SK-N-SH (cell line): Measurements from ENCODE around the gene SCN11A. TPM values are rescaled to one million over a fixed set of nuclear protein-coding genes. Genes with fewer than 3 reads are reported as not detected.

Experiments used
- CTCF ChIA-PET: fragments of 300-600, 350-600 bp; formaldehyde crosslinking; extraction: SDS; loops from one replicate; lab custom pipeline; 2021; lab: Yijun Ruan, JAX
- POLR2A ChIA-PET: fragments of 350-600 bp; sonication (Branson Sonifier 250); formaldehyde crosslinking; extraction: SDS; loops from one replicate; lab custom pipeline; 2020; ENCODE audit warnings: antibody characterized with exemption, inconsistent platforms; lab: Yijun Ruan, JAX
- DNase-seq: peaks from one replicate; pipeline ENCODE4 v3.0.0; 2012
- H2AFZ ChIP-seq: fragments of 200-600 bp; sonication (generic); 2 replicates; pipeline ENCODE4 v1.8.1; 2016; ENCODE audit warnings: antibody characterized with exemption, mild to moderate bottlenecking, low read depth
- H3F3A ChIP-seq: fragments of 200-600 bp; sonication (generic); replicated peaks from 2 replicates; pipeline ENCODE3; 2016; ENCODE audit warnings: antibody characterized with exemption, mild to moderate bottlenecking; ENCODE audit not compliant: insufficient read depth
- H3K27ac ChIP-seq, 2 experiments: fragments of 200-500 bp in 1 of 2; fragments of 200-600 bp in 1 of 2; sonication (Bioruptor generic) in 1 of 2; sonication (generic), shearing (Covaris generic) in 1 of 2; 2 replicates each; pipeline versions ENCODE4 v1.5.1 to v1.6.1; 2014 to 2016; ENCODE audit warnings: low read depth in 2 of 2, inconsistent platforms in 1 of 2, low read length in 1 of 2, mild to moderate bottlenecking in 1 of 2, mixed read lengths in 1 of 2
- H3K27me3 ChIP-seq: fragments of 200-600 bp; sonication (generic), shearing (Covaris generic); 2 replicates; pipeline ENCODE4 v1.6.1; 2016; ENCODE audit warnings: mixed run types; ENCODE audit not compliant: insufficient read depth
- H3K36me3 ChIP-seq, 2 experiments: fragments of 200-500 bp in 1 of 2; fragments of 200-600 bp in 1 of 2; sonication (Bioruptor generic) in 1 of 2; sonication (generic) in 1 of 2; replicated peaks in 1 of 2; 2 replicates each; pipeline versions ENCODE3 to v1.5.1; 2014 to 2016; ENCODE audit warnings: low read length in 1 of 2, mild to moderate bottlenecking in 1 of 2; ENCODE audit not compliant: insufficient read depth in 2 of 2, control insufficient read depth in 1 of 2
- H3K4me1 ChIP-seq, 2 experiments: fragments of 200-500 bp in 1 of 2; fragments of 200-600 bp in 1 of 2; sonication (Bioruptor generic) in 1 of 2; sonication (generic), shearing (Covaris generic) in 1 of 2; 2 replicates each; pipeline versions ENCODE4 v1.5.1 to v1.6.1; 2014 to 2016; ENCODE audit warnings: low read depth in 1 of 2, low read length in 1 of 2, mixed run types in 1 of 2; ENCODE audit not compliant: insufficient read depth in 2 of 2, control insufficient read depth in 1 of 2
- H3K4me2 ChIP-seq: fragments of 200-600 bp; sonication (generic), shearing (Covaris generic); 2 replicates; pipeline ENCODE4 v1.6.1; 2017; ENCODE audit warnings: mixed run types
- H3K4me3 ChIP-seq, 2 experiments: fragments of 200-500 bp in 1 of 2; fragments of 200-600 bp in 1 of 2; sonication (Bioruptor generic) in 1 of 2; sonication (generic), shearing (Covaris generic) in 1 of 2; 2 replicates each; pipeline versions ENCODE4 v1.5.1 to v1.8.1; 2014 to 2016; ENCODE audit warnings: low read depth in 2 of 2, inconsistent platforms in 1 of 2, low read length in 1 of 2, mild to moderate bottlenecking in 1 of 2, mixed read lengths in 1 of 2, moderate library complexity in 1 of 2
- H3K79me2 ChIP-seq: fragments of 200-600 bp; sonication (generic); 2 replicates; pipeline ENCODE4 v1.8.1; 2017; ENCODE audit warnings: mild to moderate bottlenecking; ENCODE audit not compliant: insufficient read depth
- H3K9ac ChIP-seq: fragments of 200-600 bp; sonication (generic); 2 replicates; pipeline ENCODE4 v1.6.1; 2017; ENCODE audit warnings: mixed run types
- H3K9me2 ChIP-seq: fragments of 200-600 bp; sonication (generic); 2 replicates; pipeline ENCODE4 v1.6.1; 2017; ENCODE audit warnings: mixed run types
- H3K9me3 ChIP-seq: fragments of 200-600 bp; sonication (generic); 2 replicates; pipeline ENCODE4 v1.6.1; 2017; ENCODE audit warnings: mixed run types, mild to moderate bottlenecking, moderate library complexity
- H4K20me1 ChIP-seq: fragments of 200-600 bp; sonication (generic); 2 replicates; pipeline ENCODE4 v1.6.1; 2017; ENCODE audit warnings: mild to moderate bottlenecking, mixed run types; ENCODE audit not compliant: insufficient read depth
- CHD2 ChIP-seq: fragments of 150-350 bp; IDR thresholded peaks from 2 replicates; pipeline ENCODE4 v1.6.1; 2018; ENCODE audit warnings: low read length; ENCODE audit not compliant: partially characterized antibody
- ELF1 ChIP-seq: IDR thresholded peaks from 2 replicates; pipeline ENCODE4 v1.4.0; 2012
- FOSL2 ChIP-seq: IDR thresholded peaks from 2 replicates; pipeline ENCODE4 v1.4.0; 2012; ENCODE audit warnings: low read depth, mild to moderate bottlenecking, moderate library complexity, borderline replicate concordance
- FOXM1 ChIP-seq: IDR thresholded peaks from 2 replicates; pipeline ENCODE4 v1.4.0; 2012; ENCODE audit warnings: low read depth, mild to moderate bottlenecking
- GABPA ChIP-seq: IDR thresholded peaks from 2 replicates; pipeline ENCODE4 v1.4.0; 2012; ENCODE audit warnings: low read depth, mild to moderate bottlenecking
- MAX ChIP-seq: IDR thresholded peaks from 2 replicates; pipeline ENCODE4 v1.4.0; 2012; ENCODE audit warnings: low read depth
- NFIC ChIP-seq: IDR thresholded peaks from 2 replicates; pipeline ENCODE4 v1.4.0; 2012; ENCODE audit warnings: borderline replicate concordance
- POLR2AphosphoS5 ChIP-seq: IDR thresholded peaks from 2 replicates; pipeline ENCODE4 v1.6.1; 2012; ENCODE audit warnings: low read depth, low read length
- RXRA ChIP-seq: IDR thresholded peaks from 2 replicates; pipeline ENCODE4 v1.4.0; 2012; ENCODE audit warnings: low read depth, mild to moderate bottlenecking, borderline replicate concordance
- TAF1 ChIP-seq: IDR thresholded peaks from 2 replicates; pipeline ENCODE4 v1.6.1; 2012; ENCODE audit warnings: low read depth, mild to moderate bottlenecking, low read length, moderate library complexity, borderline replicate concordance
- TCF12 ChIP-seq: IDR thresholded peaks from 2 replicates; pipeline ENCODE4 v1.4.0; 2012
- TEAD4 ChIP-seq: IDR thresholded peaks from 2 replicates; pipeline ENCODE4 v1.4.0; 2012; ENCODE audit warnings: mild to moderate bottlenecking, borderline replicate concordance; ENCODE audit not compliant: insufficient read depth
- USF1 ChIP-seq: IDR thresholded peaks from 2 replicates; pipeline ENCODE4 v1.4.0; 2012; ENCODE audit warnings: low read depth, borderline replicate concordance
- YY1 ChIP-seq: IDR thresholded peaks from 2 replicates; pipeline ENCODE4 v1.4.0; 2012; ENCODE audit warnings: low read depth, mild to moderate bottlenecking
- WGBS: methylation state at CpG from one replicate; pipeline ENCODE4 v1.1.6; 2017; ENCODE audit warnings: low lambda C conversion rate; 5-methylcytosine and 5-hydroxymethylcytosine counted together
- polyA plus RNA-seq, 3 experiments: library from polyadenylated mRNA; depleted of rRNA; stranded (reverse); fragments of >200 nt; gene quantifications; 2 replicates each; pipeline ENCODE4 v1.2.3, GENCODE V29; 2012
- TF ChIP-seq, protein P1 (sequence below): fragments of 150-350 bp; IDR thresholded peaks from 2 replicates; pipeline ENCODE4 v1.6.1; 2017; ENCODE audit warnings: antibody characterized with exemption, low read length, low read depth, borderline replicate concordance
- TF ChIP-seq, protein P2 (sequence below): fragments of 150-350 bp; IDR thresholded peaks from 2 replicates; pipeline ENCODE4 v1.6.1; 2016; ENCODE audit warnings: mild to moderate bottlenecking, low read depth, low read length
- TF ChIP-seq, protein P3 (sequence below): IDR thresholded peaks from 2 replicates; pipeline ENCODE4 v1.6.1; 2012; ENCODE audit warnings: mild to moderate bottlenecking, low read depth, low read length, moderate library complexity

SCN11A gene
- polyA plus RNA-seq, 1 of the 3 experiments (the other 2 are of a cell fraction), result 0.02 TPM

DNA sequence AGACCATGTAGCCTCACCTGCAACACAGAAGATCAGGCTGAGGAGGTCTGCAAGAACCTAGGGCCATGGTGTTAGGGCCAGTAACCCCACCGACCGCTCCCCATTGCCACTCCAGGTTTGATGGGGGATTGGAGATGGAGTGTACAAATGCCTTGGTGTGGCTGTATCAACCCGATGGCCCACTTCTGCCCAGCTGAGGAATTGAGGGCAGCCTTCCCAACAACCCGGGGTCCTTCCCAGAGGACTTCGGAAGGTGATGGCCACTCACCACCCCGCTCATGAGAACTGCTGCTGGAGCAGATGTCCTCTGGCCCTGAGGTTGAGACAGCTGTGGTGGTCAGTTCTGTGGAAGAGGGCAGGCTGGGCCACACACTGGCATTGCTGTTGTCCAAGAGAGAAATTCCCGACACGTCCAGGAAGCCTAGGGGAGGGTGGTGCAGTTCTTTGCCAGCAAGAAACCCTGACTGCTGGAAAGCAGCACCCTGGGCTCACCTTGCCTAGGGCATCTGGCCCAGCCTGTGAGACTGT is 46.8 kb upstream of the SCN11A start (continued):
- TF ChIP-seq USF1, result no peak
- no peak for TF ChIP-seq FOSL2
- no peak for TF ChIP-seq CHD2
- TF ChIP-seq YY1, result no peak
- TF ChIP-seq, protein P1, sequence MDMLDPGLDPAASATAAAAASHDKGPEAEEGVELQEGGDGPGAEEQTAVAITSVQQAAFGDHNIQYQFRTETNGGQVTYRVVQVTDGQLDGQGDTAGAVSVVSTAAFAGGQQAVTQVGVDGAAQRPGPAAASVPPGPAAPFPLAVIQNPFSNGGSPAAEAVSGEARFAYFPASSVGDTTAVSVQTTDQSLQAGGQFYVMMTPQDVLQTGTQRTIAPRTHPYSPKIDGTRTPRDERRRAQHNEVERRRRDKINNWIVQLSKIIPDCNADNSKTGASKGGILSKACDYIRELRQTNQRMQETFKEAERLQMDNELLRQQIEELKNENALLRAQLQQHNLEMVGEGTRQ, result no peak
- no peak for TF ChIP-seq TEAD4
- TF ChIP-seq TAF1, result no peak
- TF ChIP-seq, protein P2, sequence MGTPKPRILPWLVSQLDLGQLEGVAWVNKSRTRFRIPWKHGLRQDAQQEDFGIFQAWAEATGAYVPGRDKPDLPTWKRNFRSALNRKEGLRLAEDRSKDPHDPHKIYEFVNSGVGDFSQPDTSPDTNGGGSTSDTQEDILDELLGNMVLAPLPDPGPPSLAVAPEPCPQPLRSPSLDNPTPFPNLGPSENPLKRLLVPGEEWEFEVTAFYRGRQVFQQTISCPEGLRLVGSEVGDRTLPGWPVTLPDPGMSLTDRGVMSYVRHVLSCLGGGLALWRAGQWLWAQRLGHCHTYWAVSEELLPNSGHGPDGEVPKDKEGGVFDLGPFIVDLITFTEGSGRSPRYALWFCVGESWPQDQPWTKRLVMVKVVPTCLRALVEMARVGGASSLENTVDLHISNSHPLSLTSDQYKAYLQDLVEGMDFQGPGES, result no peak
- no peak for TF ChIP-seq FOXM1
- TF ChIP-seq POLR2AphosphoS5, result no peak

GRCh38 chr3:39097716-39098472 is 46.1 kb upstream of the SCN11A start:
- POLR2A ChIA-PET, result no interaction called here
- H3K79me2 ChIP-seq, result peaks cover 12% of the 10 kb centered on the region; the same call in 1 of the 2 replicates
- 87% methylated on average over 3 of the region's 8 CpGs for WGBS
- no peaks in the 10 kb centered on the region for H3K27me3 ChIP-seq
- H3K4me1 ChIP-seq, result no peaks in the 10 kb centered on the region; a peak in 1 of 4 replicates
- no peak overlapping the region for H3K9ac ChIP-seq
- TF ChIP-seq GABPA, result no peak
- TF ChIP-seq NFIC, result no peak
- TF ChIP-seq, protein P3, sequence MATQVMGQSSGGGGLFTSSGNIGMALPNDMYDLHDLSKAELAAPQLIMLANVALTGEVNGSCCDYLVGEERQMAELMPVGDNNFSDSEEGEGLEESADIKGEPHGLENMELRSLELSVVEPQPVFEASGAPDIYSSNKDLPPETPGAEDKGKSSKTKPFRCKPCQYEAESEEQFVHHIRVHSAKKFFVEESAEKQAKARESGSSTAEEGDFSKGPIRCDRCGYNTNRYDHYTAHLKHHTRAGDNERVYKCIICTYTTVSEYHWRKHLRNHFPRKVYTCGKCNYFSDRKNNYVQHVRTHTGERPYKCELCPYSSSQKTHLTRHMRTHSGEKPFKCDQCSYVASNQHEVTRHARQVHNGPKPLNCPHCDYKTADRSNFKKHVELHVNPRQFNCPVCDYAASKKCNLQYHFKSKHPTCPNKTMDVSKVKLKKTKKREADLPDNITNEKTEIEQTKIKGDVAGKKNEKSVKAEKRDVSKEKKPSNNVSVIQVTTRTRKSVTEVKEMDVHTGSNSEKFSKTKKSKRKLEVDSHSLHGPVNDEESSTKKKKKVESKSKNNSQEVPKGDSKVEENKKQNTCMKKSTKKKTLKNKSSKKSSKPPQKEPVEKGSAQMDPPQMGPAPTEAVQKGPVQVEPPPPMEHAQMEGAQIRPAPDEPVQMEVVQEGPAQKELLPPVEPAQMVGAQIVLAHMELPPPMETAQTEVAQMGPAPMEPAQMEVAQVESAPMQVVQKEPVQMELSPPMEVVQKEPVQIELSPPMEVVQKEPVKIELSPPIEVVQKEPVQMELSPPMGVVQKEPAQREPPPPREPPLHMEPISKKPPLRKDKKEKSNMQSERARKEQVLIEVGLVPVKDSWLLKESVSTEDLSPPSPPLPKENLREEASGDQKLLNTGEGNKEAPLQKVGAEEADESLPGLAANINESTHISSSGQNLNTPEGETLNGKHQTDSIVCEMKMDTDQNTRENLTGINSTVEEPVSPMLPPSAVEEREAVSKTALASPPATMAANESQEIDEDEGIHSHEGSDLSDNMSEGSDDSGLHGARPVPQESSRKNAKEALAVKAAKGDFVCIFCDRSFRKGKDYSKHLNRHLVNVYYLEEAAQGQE, result no peak
- TF ChIP-seq ELF1, result no peak
- TF ChIP-seq MAX, result no peak
- no peak for TF ChIP-seq TCF12
- TF ChIP-seq FOXM1, result no peak
- TF ChIP-seq RXRA, result no peak
- no peak for DNase-seq
- H2AFZ ChIP-seq, result no peak overlapping the region
- H4K20me1 ChIP-seq, result peaks cover 18% of the 10 kb centered on the region
- peaks cover 36 to 80% of the 10 kb centered on the region in 2 experiments for H3K36me3 ChIP-seq
- H3K9me3 ChIP-seq, result no peaks in the 10 kb centered on the region
- CTCF ChIA-PET, result interaction anchor here (1.5 kb wide), 1 partner anchor 194 kb away, joined by 5 read pairs; no protein-coding TSS in a partner anchor
- no peaks in the 10 kb centered on the region for H3K9me2 ChIP-seq
- H3K4me3 ChIP-seq, result no peak overlapping the region
- peaks cover 6% of the 10 kb centered on the region for H3F3A ChIP-seq
- H3K27ac ChIP-seq, result no peak overlapping the region
- no peak overlapping the region for H3K4me2 ChIP-seq
